Heart left ventricle (tissue), 13 donors: ENCODE data around the gene PCDH15.

ENCODE experiments used
- POLR2A ChIP-seq, 2 donors: fragments of 450-650 bp; IDR thresholded peaks; one replicate each; pipeline ENCODE4 v1.6.1; 2017; ENCODE audit warnings: antibody characterized with exemption in 2 of 2, mild to moderate bottlenecking in 2 of 2, moderate library complexity in 2 of 2
- TF ChIP-seq, protein P1 (sequence below), 12 donors: fragments of 200-600 bp; sonication (generic) in 4 of 12; IDR thresholded peaks; one replicate each; pipeline versions ENCODE4 v1.5.0 to v1.8.0; 2018 to 2022; ENCODE audit warnings: antibody characterized with exemption in 12 of 12, mild to moderate bottlenecking in 5 of 12
- donor health status: ischemic (EF 13 %, LVEDD 7.1; RV severe dilation, severe dysfunction).
- donor health status: DM: no; HTN: yes; CAD: no.
- donor health status: DM: no; HTN: no; CAD: no.
- donor health status: ischemic (EF 25% LVEDD 6.9; RV normal size, moderate dysfunction).
- donor health status: ischemic (EF 25% LVEDD 5.7; RV mildly dilated, moderate dysfunction).
- donor health status: ischemic (EF 35%, LVEDD 5.7; RV mildly dilated, moderate dysfunction).
- donor health status: nonischemic (EF 11% LVEDD 7.7; RV severe dilation, severe dysfunction).
- donor health status: DM: yes; HTN: yes; CAD: no.
- donor health status: PGD.
- donor health status: ischemic (EF 29% LVEDD 5.4; RV normal size, mild dysfunction).
- donor health status: nonischemic (EF 23%, LVEDD 6.1; RV moderate dilation, normal function).

DNA sequence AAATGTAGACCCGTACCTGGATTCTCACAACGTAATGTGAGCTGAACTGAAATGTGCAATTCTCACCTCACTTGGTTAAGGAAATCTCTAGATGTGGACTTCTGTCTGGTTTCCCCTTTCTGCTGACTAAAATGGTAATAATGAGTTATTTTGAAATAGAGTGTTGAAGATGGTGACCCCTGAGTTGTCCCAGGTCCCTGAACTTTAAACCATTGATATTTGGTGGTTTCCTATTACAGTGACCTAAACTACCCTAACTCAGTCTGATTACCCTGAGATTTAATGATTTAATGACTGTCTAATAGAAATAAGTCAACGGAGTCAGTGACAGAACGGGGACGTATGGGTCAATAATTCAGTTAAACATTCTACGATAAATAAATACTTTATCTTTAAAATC, 845.9 kb downstream of the PCDH15 start:
- TF ChIP-seq, protein P1, sequence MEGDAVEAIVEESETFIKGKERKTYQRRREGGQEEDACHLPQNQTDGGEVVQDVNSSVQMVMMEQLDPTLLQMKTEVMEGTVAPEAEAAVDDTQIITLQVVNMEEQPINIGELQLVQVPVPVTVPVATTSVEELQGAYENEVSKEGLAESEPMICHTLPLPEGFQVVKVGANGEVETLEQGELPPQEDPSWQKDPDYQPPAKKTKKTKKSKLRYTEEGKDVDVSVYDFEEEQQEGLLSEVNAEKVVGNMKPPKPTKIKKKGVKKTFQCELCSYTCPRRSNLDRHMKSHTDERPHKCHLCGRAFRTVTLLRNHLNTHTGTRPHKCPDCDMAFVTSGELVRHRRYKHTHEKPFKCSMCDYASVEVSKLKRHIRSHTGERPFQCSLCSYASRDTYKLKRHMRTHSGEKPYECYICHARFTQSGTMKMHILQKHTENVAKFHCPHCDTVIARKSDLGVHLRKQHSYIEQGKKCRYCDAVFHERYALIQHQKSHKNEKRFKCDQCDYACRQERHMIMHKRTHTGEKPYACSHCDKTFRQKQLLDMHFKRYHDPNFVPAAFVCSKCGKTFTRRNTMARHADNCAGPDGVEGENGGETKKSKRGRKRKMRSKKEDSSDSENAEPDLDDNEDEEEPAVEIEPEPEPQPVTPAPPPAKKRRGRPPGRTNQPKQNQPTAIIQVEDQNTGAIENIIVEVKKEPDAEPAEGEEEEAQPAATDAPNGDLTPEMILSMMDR (IDR thresholded peaks at IDR 0.05): no peak
- TF ChIP-seq POLR2A (IDR thresholded peaks at IDR 0.05): no peak
